ENCODE measurements around the gene FLNB. TPM values are rescaled to one million over a fixed set of nuclear protein-coding genes. Genes with fewer than 3 reads are reported as not detected.
A peak's percentile ranks its signal among the peaks of the same experiment; 100 is the strongest.

Gene FLNB
- total RNA-seq, 1 donor from 2014 or later: 103 TPM

- peak overlapping the region; percentile 78 for H3K27ac Mint-ChIP-seq
Measured at GRCh38 chr3:58021962-58022361, 13.7 kb downstream of the FLNB start.

GRCh38 chr3:58022490-58022889, 14.3 kb downstream of the FLNB start:
- Mint-ChIP-seq H3K9me3 (ENCODE audit: low read depth) (no peaks in the 10 kb centered on the region), H3K36me3 (ENCODE audit: insufficient read depth) (no peaks in the 10 kb centered on the region), H3K27ac (peak overlapping the region; percentile 78), H3K27me3 (no peaks in the 10 kb centered on the region), H3K4me1 (ENCODE audit: low read depth) (peaks cover 40% of the 10 kb centered on the region), H3K4me3 (ENCODE audit: low read depth) (no peak overlapping the region)
- DNase-seq (ENCODE audit: low spot score, unreplicated experiment): no peak
- no peak for TF ChIP-seq CTCF (IDR thresholded peaks at IDR 0.05; ENCODE audit: unreplicated experiment)

More at GRCh38 chr3:58021962-58022361, 13.7 kb downstream of the FLNB start:
- Mint-ChIP-seq H3K4me3 (ENCODE audit: low read depth) (no peak overlapping the region), H3K9me3 (ENCODE audit: low read depth) (no peaks in the 10 kb centered on the region), H3K27me3 (no peaks in the 10 kb centered on the region), H3K4me1 (ENCODE audit: low read depth) (peaks cover 41% of the 10 kb centered on the region), H3K36me3 (ENCODE audit: insufficient read depth) (no peaks in the 10 kb centered on the region)
- no peak for DNase-seq (ENCODE audit: low spot score, unreplicated experiment)
- no peak for TF ChIP-seq CTCF (IDR thresholded peaks at IDR 0.05; ENCODE audit: unreplicated experiment)

DNA sequence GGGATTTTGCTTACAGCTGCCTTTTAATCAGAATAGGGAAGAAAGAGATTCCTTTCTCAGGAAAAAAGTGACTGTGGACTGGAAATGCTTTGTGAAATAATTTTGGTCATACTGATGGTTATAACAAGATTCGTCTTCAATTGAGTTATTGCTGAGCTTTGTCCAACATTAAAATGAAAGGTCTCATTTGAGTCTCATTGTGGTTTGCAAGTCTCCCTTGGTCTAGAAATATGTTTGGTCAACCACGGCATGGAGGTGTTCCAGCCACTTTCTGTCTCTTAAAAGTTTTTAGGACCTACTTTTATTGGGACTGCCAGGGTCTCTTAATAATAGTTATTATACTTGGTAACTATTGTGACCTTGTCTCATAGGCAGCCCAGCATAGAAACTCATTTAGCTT, 15.3 kb downstream of the FLNB start:
- no peak for DNase-seq (ENCODE audit: low spot score, unreplicated experiment)
- H3K9me3 Mint-ChIP-seq (ENCODE audit: low read depth): no peaks in the 10 kb centered on the region
- H3K27me3 Mint-ChIP-seq: no peaks in the 10 kb centered on the region
- no peak overlapping the region for H3K4me3 Mint-ChIP-seq (ENCODE audit: low read depth)
- no peak overlapping the region for H3K27ac Mint-ChIP-seq
- H3K4me1 Mint-ChIP-seq (ENCODE audit: low read depth): peaks cover 37% of the 10 kb centered on the region
- H3K36me3 Mint-ChIP-seq (ENCODE audit: insufficient read depth): no peaks in the 10 kb centered on the region
- TF ChIP-seq CTCF (IDR thresholded peaks at IDR 0.05; ENCODE audit: unreplicated experiment): no peak

GRCh38 chr3:58025406-58025805, 17.2 kb downstream of the FLNB start:
- Mint-ChIP-seq H3K4me3 (ENCODE audit: low read depth) (no peak overlapping the region), H3K27ac (no peak overlapping the region), H3K9me3 (ENCODE audit: low read depth) (no peaks in the 10 kb centered on the region), H3K36me3 (ENCODE audit: insufficient read depth) (no peaks in the 10 kb centered on the region), H3K4me1 (ENCODE audit: low read depth) (peaks cover 28% of the 10 kb centered on the region), H3K27me3 (no peaks in the 10 kb centered on the region)
- no peak for DNase-seq (ENCODE audit: low spot score, unreplicated experiment)
- no peak for TF ChIP-seq CTCF (IDR thresholded peaks at IDR 0.05; ENCODE audit: unreplicated experiment)

DNA sequence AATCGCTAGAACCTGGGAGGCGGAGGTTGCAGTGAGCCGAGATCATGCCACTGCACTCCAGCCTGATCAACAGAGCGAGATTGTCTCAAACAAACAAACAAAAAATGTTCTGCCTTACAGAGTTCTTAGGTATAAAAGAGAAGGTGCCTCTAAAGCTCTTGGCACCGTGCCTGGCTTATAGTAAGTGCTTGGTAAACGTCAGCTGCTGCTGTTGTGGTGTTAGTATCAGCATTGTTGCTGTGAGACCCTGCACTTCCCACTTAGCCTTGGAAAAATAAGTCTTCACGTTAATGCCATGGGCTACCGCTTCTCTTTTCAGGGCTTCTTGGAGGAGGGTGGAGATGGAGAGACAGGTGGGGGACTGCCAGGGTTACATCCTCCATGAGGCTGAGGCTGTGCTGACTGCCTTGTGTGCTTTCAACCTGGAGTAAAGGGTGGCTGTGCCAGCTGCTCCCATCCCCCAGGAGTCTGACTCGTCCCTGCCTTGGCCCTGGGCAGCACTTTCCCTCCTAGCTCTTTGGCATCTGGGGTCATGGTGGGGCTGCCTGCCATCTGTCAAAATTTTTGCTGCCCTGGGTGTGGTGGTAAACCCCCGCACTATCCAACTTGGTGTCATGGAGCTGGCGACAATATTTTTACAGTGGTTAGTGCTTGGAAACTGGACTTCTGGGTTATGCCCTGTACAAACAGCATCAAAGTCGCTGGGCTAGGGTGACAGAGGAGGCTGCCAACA, 17.8 kb downstream of the FLNB start:
- no peaks in the 10 kb centered on the region for H3K27me3 Mint-ChIP-seq
- H3K4me1 Mint-ChIP-seq (ENCODE audit: low read depth): peaks cover 22% of the 10 kb centered on the region
- TF ChIP-seq CTCF (IDR thresholded peaks at IDR 0.05; ENCODE audit: unreplicated experiment): no peak
- no peak overlapping the region for H3K4me3 Mint-ChIP-seq (ENCODE audit: low read depth)
- peak overlapping the region; percentile 45 for H3K27ac Mint-ChIP-seq
- H3K9me3 Mint-ChIP-seq (ENCODE audit: low read depth): no peaks in the 10 kb centered on the region
- DNase-seq (ENCODE audit: low spot score, unreplicated experiment): no peak
- H3K36me3 Mint-ChIP-seq (ENCODE audit: insufficient read depth): no peaks in the 10 kb centered on the region

Data from progenitor cell of endocrine pancreas (in vitro differentiated cells).